Mesothelial cell of epicardium (in vitro differentiated cells): ENCODE results near the gene KLHL17. TPM values are rescaled to one million over a fixed set of nuclear protein-coding genes. Genes with fewer than 3 reads are reported as not detected.

Experiments used
- DNase-seq, 2 experiments: peaks; one replicate each; pipeline ENCODE4 v3.0.0; 2021; ENCODE audit warnings: low spot score in 2 of 2; ENCODE audit not compliant: unreplicated experiment in 2 of 2
- H3K27ac Mint-ChIP-seq: 2 replicates; pipeline ENCODE4 v1.8.0; 2021; ENCODE audit warnings: mixed read lengths
- H3K27me3 Mint-ChIP-seq: 2 replicates; pipeline ENCODE4 v1.8.0; 2021; ENCODE audit warnings: low read depth, mixed read lengths
- H3K36me3 Mint-ChIP-seq: 2 replicates; pipeline ENCODE4 v1.8.0; 2021; ENCODE audit warnings: mixed read lengths
- H3K4me1 Mint-ChIP-seq: 2 replicates; pipeline ENCODE4 v1.8.0; 2021; ENCODE audit warnings: mixed read lengths
- H3K4me3 Mint-ChIP-seq: 2 replicates; pipeline ENCODE4 v1.8.0; 2021; ENCODE audit warnings: mild to moderate bottlenecking, moderate library complexity, mixed read lengths
- H3K9me3 Mint-ChIP-seq: 2 replicates; pipeline ENCODE4 v1.8.0; 2021; ENCODE audit warnings: mixed read lengths
- total RNA-seq: library from RNA; stranded (reverse); gene quantifications from 3 replicates; pipeline ENCODE4 v1.2.1, GENCODE V29; 2021
- TF ChIP-seq, protein P1 (sequence below): fragments of 200-600 bp; sonication (generic); IDR thresholded peaks from one replicate; pipeline ENCODE4 v1.5.0; 2021; ENCODE audit warnings: antibody characterized with exemption; ENCODE audit not compliant: unreplicated experiment

Gene KLHL17
- total RNA-seq, 1 donor from 2014 or later, result 47.0 TPM

DNA sequence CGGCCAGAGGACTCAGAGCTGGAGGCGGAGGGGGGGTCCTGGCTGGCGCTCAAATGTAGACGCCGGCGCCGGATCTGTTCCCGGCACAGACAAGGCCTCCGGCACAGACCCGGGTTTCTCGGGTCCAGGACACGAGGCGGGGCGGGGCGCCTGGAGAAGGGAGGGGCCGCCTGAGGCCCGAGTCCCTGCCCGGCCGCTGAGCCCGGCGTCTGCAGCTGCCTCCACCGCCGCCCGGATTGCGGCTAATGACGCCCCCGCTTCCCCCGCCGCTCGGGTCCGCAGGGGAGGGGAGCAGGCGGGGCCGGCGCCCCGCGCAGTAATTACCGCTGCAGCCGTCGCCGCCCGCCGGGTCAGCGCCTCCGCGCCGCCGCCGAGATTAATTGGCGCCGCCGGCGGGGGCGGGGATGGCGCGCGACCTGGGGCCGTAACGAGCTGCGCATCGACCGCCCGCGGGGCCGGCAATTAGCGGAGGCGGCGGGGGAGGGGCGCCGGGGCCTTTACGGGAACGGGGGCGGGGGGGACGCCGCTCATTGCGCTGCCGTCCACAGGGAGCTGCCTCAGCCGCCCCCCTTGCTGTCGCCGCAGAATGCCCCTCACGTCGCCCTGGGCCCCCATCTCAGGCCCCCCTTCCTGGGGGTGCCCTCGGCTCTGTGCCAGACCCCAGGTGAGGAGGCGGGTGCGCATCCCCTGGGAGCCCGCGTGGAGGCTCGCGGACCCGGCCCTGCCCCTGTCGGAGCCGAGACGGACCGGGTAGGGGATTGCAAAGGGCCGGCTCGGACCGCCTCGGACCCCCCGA is 18.6 kb upstream of the KLHL17 start:
- H3K4me3 Mint-ChIP-seq, result peak overlapping the region; percentile 59
- no peaks in the 10 kb centered on the region for H3K27me3 Mint-ChIP-seq
- H3K36me3 Mint-ChIP-seq, result peaks cover 6% of the 10 kb centered on the region
- peaks cover 56% of the 10 kb centered on the region for H3K4me1 Mint-ChIP-seq
- H3K9me3 Mint-ChIP-seq, result no peaks in the 10 kb centered on the region
- peak; percentile 84 to 86 for DNase-seq
- TF ChIP-seq, protein P1, sequence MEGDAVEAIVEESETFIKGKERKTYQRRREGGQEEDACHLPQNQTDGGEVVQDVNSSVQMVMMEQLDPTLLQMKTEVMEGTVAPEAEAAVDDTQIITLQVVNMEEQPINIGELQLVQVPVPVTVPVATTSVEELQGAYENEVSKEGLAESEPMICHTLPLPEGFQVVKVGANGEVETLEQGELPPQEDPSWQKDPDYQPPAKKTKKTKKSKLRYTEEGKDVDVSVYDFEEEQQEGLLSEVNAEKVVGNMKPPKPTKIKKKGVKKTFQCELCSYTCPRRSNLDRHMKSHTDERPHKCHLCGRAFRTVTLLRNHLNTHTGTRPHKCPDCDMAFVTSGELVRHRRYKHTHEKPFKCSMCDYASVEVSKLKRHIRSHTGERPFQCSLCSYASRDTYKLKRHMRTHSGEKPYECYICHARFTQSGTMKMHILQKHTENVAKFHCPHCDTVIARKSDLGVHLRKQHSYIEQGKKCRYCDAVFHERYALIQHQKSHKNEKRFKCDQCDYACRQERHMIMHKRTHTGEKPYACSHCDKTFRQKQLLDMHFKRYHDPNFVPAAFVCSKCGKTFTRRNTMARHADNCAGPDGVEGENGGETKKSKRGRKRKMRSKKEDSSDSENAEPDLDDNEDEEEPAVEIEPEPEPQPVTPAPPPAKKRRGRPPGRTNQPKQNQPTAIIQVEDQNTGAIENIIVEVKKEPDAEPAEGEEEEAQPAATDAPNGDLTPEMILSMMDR, result no peak
- peak overlapping the region; percentile 84 for H3K27ac Mint-ChIP-seq

DNA sequence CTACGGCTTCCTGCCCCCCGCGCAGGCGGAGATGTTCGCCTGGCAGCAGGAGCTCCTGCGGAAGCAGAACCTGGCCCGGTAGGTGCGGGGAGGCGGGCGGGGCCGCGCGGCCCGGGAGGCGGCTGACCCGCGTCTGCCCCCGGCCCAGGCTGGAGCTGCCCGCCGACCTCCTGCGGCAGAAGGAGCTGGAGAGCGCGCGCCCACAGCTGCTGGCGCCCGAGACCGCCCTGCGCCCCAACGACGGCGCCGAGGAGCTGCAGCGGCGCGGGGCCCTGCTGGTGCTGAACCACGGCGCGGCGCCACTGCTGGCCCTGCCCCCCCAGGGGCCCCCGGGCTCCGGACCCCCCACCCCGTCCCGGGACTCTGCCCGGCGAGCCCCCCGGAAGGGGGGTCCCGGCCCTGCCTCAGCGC is 18.0 kb upstream of the KLHL17 start:
- Mint-ChIP-seq H3K9me3 (no peaks in the 10 kb centered on the region), H3K27ac (no peak overlapping the region), H3K27me3 (no peaks in the 10 kb centered on the region), H3K36me3 (peaks cover 11% of the 10 kb centered on the region), H3K4me3 (no peak overlapping the region), H3K4me1 (peaks cover 53% of the 10 kb centered on the region)
- TF ChIP-seq, protein P1, result no peak
- DNase-seq, result no peak

GRCh38 chr1:942864-943533 is 17.4 kb upstream of the KLHL17 start:
- H3K27ac Mint-ChIP-seq, result peak overlapping the region; percentile 66
- no peaks in the 10 kb centered on the region for H3K27me3 Mint-ChIP-seq
- H3K4me3 Mint-ChIP-seq, result peak overlapping the region; percentile 44
- no peak for DNase-seq
- H3K4me1 Mint-ChIP-seq, result peaks cover 48% of the 10 kb centered on the region
- peaks cover 13% of the 10 kb centered on the region for H3K36me3 Mint-ChIP-seq
- TF ChIP-seq, protein P1, result no peak
- no peaks in the 10 kb centered on the region for H3K9me3 Mint-ChIP-seq

DNA sequence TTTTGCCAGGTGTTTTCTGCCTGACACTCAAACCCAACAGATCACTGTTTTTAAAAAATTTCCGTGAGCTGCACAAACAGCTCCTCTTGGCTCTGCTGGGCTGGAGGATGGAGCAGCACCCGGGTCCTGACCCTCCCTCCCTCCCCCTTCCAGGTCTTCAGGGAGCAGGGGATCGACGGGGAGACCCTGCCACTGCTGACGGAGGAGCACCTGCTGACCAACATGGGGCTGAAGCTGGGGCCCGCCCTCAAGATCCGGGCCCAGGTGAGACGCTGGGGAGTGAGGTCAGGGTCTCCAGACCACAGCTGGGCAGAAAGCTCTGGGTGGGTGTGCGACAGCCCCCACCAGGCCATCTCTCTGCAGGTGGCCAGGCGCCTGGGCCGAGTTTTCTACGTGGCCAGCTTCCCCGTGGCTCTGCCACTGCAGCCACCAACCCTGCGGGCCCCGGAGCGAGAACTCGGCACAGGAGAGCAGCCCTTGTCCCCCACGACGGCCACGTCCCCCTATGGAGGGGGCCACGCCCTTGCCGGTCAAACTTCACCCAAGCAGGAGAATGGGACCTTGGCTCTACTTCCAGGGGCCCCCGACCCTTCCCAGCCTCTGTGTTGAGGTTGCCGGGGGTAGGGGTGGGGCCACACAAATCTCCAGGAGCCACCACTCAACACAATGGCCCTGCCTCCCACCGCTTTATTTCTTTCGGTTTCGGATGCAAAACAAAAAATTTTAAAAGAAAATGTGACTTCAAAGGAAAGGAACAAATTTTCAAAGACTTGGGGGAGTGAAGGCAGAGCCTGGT is 16.6 kb upstream of the KLHL17 start:
- no peak for DNase-seq
- peak overlapping the region; percentile 84 for H3K27ac Mint-ChIP-seq
- no peaks in the 10 kb centered on the region for H3K9me3 Mint-ChIP-seq
- H3K4me3 Mint-ChIP-seq, result peak overlapping the region; percentile 44
- peaks cover 15% of the 10 kb centered on the region for H3K36me3 Mint-ChIP-seq
- no peaks in the 10 kb centered on the region for H3K27me3 Mint-ChIP-seq
- H3K4me1 Mint-ChIP-seq, result peaks cover 41% of the 10 kb centered on the region
- TF ChIP-seq, protein P1, result no peak
